ES-I3 (cell line): ENCODE results near the gene BNC2.
"Not testable (repeated sequence)": the region's sequence is repeated elsewhere in the genome, so short reads cannot be mapped to it uniquely, and the experiment has no call there.

Experiments
- H3K36me3 ChIP-seq: 2 replicates; pipeline ENCODE4 v1.6.1; 2013; ENCODE audit warnings: mild to moderate bottlenecking, low read length, control low read depth, moderate library complexity; ENCODE audit not compliant: insufficient read depth
- H3K4me1 ChIP-seq: 2 replicates; pipeline ENCODE4 v1.6.1; 2013; ENCODE audit warnings: mild to moderate bottlenecking, control low read depth, low read length; ENCODE audit not compliant: insufficient read depth
- H3K9ac ChIP-seq: 2 replicates; pipeline ENCODE4 v1.6.1; 2013; ENCODE audit warnings: low read depth, mild to moderate bottlenecking, low read length, moderate library complexity
- H3K9me3 ChIP-seq: 2 replicates; pipeline ENCODE4 v1.6.1; 2013; ENCODE audit warnings: mild to moderate bottlenecking, low read length, moderate library complexity; ENCODE audit not compliant: control insufficient read depth, insufficient read depth

BNC2 gene

DNA sequence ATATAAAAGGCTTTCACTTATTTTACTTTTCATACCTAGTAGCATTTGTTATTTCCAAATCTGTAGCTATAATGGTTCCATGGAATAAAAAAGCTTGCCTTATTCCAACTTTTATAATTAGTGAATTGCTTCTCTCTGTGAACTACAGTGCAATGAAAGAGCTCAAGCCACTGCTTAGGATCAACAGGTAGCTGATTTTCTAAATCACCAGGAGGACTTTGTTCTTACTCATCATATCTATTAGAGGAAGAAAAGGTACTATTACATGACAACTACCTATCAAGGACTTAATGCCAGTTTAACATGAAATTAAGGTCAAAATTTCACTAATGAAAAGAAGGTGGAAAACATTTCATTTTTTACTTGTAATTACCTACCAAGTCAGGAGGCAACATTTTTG is 414.6 kb downstream of the BNC2 start:
- H3K9me3 ChIP-seq: no peaks in the 10 kb centered on the region
- H3K36me3 ChIP-seq: no peaks in the 10 kb centered on the region
- H3K4me1 ChIP-seq: peaks cover 10% of the 10 kb centered on the region
- no peak overlapping the region for H3K9ac ChIP-seq

GRCh38 chr9:16453390-16453789 is 417.1 kb downstream of the BNC2 start:
- no peaks in the 10 kb centered on the region; the same call in 1 of the 2 replicates for H3K4me1 ChIP-seq
- H3K36me3 ChIP-seq: no peaks in the 10 kb centered on the region
- H3K9me3 ChIP-seq: no peaks in the 10 kb centered on the region
- H3K9ac ChIP-seq: no peak overlapping the region

GRCh38 chr9:16450578-16450977 is 419.9 kb downstream of the BNC2 start:
- no peaks in the 10 kb centered on the region; the same call in 1 of the 2 replicates for H3K4me1 ChIP-seq
- no peaks in the 10 kb centered on the region for H3K9me3 ChIP-seq
- H3K9ac ChIP-seq: no peak overlapping the region
- no peaks in the 10 kb centered on the region for H3K36me3 ChIP-seq

- no peaks in the 10 kb centered on the region for H3K36me3 ChIP-seq
- H3K9me3 ChIP-seq: no peaks in the 10 kb centered on the region
- no peaks in the 10 kb centered on the region; the same call in 1 of the 2 replicates for H3K4me1 ChIP-seq
- H3K9ac ChIP-seq: no peak overlapping the region
These were observed 420.4 kb downstream of the BNC2 start for GRCh38 chr9:16450043-16450442.

GRCh38 chr9:16449076-16449730 is 421.3 kb downstream of the BNC2 start:
- H3K4me1 ChIP-seq: no peaks in the 10 kb centered on the region; the same call in 1 of the 2 replicates
- H3K9ac ChIP-seq: no peak overlapping the region
- H3K36me3 ChIP-seq: no peaks in the 10 kb centered on the region
- H3K9me3 ChIP-seq: no peaks in the 10 kb centered on the region

DNA sequence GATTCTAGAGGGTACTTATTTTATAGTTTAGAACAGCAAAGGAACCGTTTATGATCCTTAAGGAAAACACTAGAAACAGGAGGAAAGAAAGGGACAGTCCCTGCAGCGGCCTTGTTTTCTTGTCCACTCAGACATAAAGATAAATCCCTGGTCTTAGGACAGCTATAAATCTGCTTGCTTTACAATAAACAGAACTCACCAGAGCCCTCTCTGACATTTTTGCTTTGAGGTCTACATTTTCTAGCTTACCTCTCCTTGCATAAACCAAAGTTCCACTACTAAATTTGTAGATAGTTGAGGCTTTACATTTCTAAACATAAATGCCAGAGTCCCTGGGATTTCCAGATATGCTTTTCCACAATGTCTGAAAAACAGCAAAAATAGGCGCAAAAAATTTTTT is 422.5 kb downstream of the BNC2 start:
- no peaks in the 10 kb centered on the region; the same call in 1 of the 2 replicates for H3K4me1 ChIP-seq
- no peak overlapping the region for H3K9ac ChIP-seq
- H3K36me3 ChIP-seq: no peaks in the 10 kb centered on the region
- H3K9me3 ChIP-seq: no peaks in the 10 kb centered on the region

DNA sequence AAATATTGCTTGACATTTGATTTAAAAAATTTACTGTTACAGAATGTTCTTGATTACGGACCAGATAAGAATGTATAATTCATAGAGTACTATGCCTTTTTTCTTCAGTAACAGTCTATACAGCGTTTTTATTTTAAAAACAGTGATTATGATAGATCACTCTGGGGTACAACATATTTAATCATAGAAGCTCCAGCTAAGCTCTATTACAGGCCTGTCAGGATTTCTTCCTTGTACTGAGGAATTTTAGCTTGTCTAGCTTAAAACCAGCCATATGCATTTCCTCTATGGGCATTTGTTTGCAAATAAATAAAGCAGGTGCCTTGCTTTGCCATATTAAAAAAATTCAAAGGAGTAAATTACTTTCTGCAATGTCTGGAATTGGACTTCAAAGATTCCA is 423.8 kb downstream of the BNC2 start:
- H3K36me3 ChIP-seq: no peaks in the 10 kb centered on the region
- no peak overlapping the region for H3K9ac ChIP-seq
- no peaks in the 10 kb centered on the region for H3K9me3 ChIP-seq
- peaks cover 6% of the 10 kb centered on the region for H3K4me1 ChIP-seq

DNA sequence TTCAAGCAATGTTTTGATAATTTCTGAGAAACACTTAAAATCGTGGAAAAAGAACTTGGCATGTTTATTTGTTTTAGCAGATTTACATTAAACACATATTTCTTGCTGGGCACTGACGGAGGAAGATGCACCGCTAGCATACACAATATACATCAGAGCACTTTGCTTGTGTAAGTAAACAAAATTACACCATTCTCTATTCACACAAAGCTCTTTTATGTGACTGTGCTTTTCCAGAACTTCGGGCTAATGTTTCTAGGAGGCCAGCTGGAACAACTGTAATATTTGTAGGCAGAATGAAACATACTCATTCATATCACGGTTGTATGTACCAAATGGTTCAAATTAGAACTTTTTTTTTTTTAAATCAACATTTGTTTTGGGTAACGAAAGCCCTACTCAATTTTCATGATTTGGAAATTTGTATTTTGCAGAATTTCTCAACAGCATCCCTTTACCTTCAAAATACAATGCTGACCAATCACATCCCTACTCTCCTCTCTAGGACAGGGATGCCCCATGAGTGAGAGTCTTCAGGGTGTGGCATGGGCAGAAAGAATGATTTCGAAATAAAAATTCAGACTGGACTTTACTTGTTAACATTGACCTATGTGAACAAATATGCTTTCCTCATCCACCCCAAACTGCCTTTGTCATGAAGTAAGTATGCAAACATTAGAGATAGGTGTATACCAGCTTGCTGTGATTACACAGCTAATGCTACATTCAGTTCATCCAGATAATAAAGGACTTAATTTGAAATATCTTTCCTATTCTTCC is 425.1 kb downstream of the BNC2 start:
- Histone ChIP-seq H3K36me3 (no peaks in the 10 kb centered on the region), H3K4me1 (peaks cover 6% of the 10 kb centered on the region), H3K9me3 (peaks cover under 1% of the 10 kb centered on the region; the same call in 1 of the 2 replicates), H3K9ac (no peak overlapping the region)

GRCh38 chr9:16442622-16443021 is 427.8 kb downstream of the BNC2 start:
- Histone ChIP-seq H3K36me3 (no peaks in the 10 kb centered on the region), H3K9ac (no peak overlapping the region), H3K9me3 (peaks cover 3% of the 10 kb centered on the region; the same call in 1 of the 2 replicates), H3K4me1 (peaks cover 6% of the 10 kb centered on the region)

- Histone ChIP-seq H3K9me3 (peaks cover 3% of the 10 kb centered on the region; the same call in 1 of the 2 replicates), H3K9ac (no peak overlapping the region), H3K36me3 (no peaks in the 10 kb centered on the region), H3K4me1 (peaks cover 6% of the 10 kb centered on the region)
These were observed 428.7 kb downstream of the BNC2 start for GRCh38 chr9:16441791-16442190.

- not testable (repeated sequence) for H3K9me3 ChIP-seq, H3K36me3 ChIP-seq, H3K4me1 ChIP-seq, H3K9ac ChIP-seq
These were observed 431.6 kb downstream of the BNC2 start for GRCh38 chr9:16438831-16439230.

DNA sequence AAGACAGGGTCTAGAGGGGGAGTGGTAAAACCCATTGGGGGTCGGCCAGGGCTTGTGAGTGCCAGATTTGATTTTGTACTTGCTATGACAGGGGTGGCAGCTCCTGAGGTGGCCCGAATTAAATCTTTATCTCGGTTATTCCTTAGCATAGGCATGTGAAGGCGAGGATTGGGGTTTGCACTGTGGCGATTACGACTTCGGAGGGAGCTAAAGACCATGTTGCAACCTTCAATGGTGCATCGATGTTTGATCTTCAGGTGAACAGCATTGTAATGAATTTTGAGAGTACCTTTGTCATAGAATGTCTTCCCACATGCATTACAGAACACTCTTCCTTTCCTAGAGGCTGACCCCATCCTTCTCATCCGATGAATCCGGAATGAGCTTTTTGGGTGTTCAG is 433.9 kb downstream of the BNC2 start:
- Histone ChIP-seq H3K9me3 (peaks cover 3% of the 10 kb centered on the region; the same call in 1 of the 2 replicates), H3K36me3 (no peaks in the 10 kb centered on the region), H3K9ac (no peak overlapping the region), H3K4me1 (peaks cover 12% of the 10 kb centered on the region; the same call in 1 of the 2 replicates)

DNA sequence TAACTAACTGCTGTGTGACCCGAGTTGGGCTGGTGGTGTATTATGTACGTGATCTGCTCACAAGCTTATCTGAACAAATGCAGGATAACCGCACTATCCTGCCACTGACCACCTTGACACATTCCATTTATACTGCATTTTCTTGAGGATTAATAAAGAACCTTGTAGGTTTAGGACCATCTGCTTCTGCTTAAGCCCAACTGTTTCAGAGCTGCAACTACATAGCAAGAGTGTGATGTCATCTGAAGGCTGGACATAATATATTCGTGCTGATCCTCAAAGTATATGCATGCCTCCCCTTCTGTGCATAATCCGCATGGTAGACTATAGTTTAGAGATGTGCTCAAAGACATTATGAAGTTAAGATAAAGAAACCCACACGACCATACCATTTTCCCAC is 435.9 kb downstream of the BNC2 start:
- H3K36me3 ChIP-seq: no peaks in the 10 kb centered on the region
- no peaks in the 10 kb centered on the region for H3K9me3 ChIP-seq
- no peak overlapping the region for H3K9ac ChIP-seq
- H3K4me1 ChIP-seq: peaks cover 12% of the 10 kb centered on the region; the same call in 1 of the 2 replicates

DNA sequence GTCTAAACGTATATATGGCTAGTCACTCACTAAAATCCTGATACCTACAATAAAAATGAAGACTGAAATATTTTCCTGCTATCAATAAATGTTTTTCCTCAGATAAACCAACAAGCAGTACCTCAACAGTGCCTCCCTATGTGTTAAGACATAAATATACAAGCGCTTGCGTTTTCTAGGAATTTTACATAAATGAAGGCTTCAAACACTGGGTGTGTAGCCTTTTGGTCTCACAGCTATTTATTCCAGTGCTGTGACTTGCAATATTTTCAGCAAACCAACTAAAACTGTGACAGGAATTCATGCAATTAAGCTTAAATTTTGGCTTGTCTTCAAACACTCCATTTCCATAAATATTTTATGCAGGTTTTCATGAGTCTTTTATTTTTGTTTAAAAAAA is 437.0 kb downstream of the BNC2 start:
- Histone ChIP-seq H3K4me1 (peaks cover 12% of the 10 kb centered on the region; the same call in 1 of the 2 replicates), H3K36me3 (no peaks in the 10 kb centered on the region), H3K9ac (no peak overlapping the region), H3K9me3 (no peaks in the 10 kb centered on the region)
